Heart right ventricle (tissue), 16 donors: ENCODE data around the gene DMBX1. TPM values are rescaled to one million over a fixed set of nuclear protein-coding genes. Genes with fewer than 3 reads are reported as not detected.

Source experiments
- ATAC-seq, 8 donors: fragments of 200-7000 bp; cut with Tn5 transposase; one replicate each; pipeline ENCODE4 v1.9.1; 2020; ENCODE audit warnings: mild to moderate bottlenecking in 8 of 8, moderate library complexity in 8 of 8, moderate number of reproducible peaks in 1 of 8
- DNase-seq, 2 donors: peaks; one replicate each; pipeline ENCODE4 v3.0.0-alpha.2; 2020
- H3K27ac ChIP-seq, 10 donors: fragments of 200-600 bp; sonication (generic) in 2 of 10; one replicate each; pipeline versions ENCODE4 v1.5.0 to v1.8.0; 2020 to 2022; ENCODE audit warnings: mild to moderate bottlenecking in 3 of 10
- H3K27me3 ChIP-seq, 7 donors: fragments of 200-600 bp; one replicate each; pipeline ENCODE4 v1.8.0; 2021 to 2022; ENCODE audit warnings: mild to moderate bottlenecking in 2 of 7
- H3K36me3 ChIP-seq, 9 donors: fragments of 200-600 bp; sonication (generic) in 1 of 9; one replicate each; pipeline versions ENCODE4 v1.5.0 to v1.8.0; 2020 to 2022; ENCODE audit warnings: mild to moderate bottlenecking in 2 of 9
- H3K4me1 ChIP-seq, 9 donors: fragments of 200-600 bp; sonication (generic) in 1 of 9; one replicate each; pipeline versions ENCODE4 v1.5.0 to v1.8.0; 2020 to 2022; ENCODE audit warnings: mild to moderate bottlenecking in 4 of 9
- H3K4me3 ChIP-seq, 10 donors: fragments of 200-600 bp; sonication (generic) in 2 of 10; one replicate each; pipeline versions ENCODE4 v1.5.0 to v1.8.0; 2020 to 2022; ENCODE audit warnings: mild to moderate bottlenecking in 7 of 10, moderate library complexity in 2 of 10
- H3K9me3 ChIP-seq, 11 donors: fragments of 200-600 bp in 10 of 11; sonication (generic) in 2 of 11; one replicate each; pipeline versions ENCODE4 v1.5.0 to v1.8.0; 2013 to 2022; ENCODE audit warnings: mild to moderate bottlenecking in 2 of 11, control low read depth in 1 of 11, moderate library complexity in 1 of 11
- CTCF ChIP-seq, 9 donors: fragments of 200-600 bp; sonication (generic) in 2 of 9; IDR thresholded peaks; one replicate each; pipeline versions ENCODE4 v1.5.0 to v1.8.0; 2021 to 2022; ENCODE audit warnings: antibody characterized with exemption in 9 of 9, mild to moderate bottlenecking in 5 of 9, moderate library complexity in 1 of 9
- WGBS, 2 donors: extraction: QIAGEN DNeasy Blood & Tissue Kit; methylation state at CpG; one replicate each; pipeline ENCODE4 v1.1.7; 2013; ENCODE audit warnings: inconsistent platforms in 1 of 2; 5-methylcytosine and 5-hydroxymethylcytosine counted together
- intact Hi-C, 10 donors: fragments of 100-400 bp; cut with DNase I; formaldehyde crosslinking; loops; one replicate each; pipeline versions ENCODE4 v1.11.1 to v1.14.2; 2022
- polyA plus RNA-seq, 2 donors: library from polyadenylated mRNA; stranded (reverse); fragments of 200-250 nt; gene quantifications; one replicate each; pipeline ENCODE4 v1.2.3, GENCODE V29; 2013
- total RNA-seq, 10 donors: library from RNA; stranded (reverse); fragmentation: NEBNext Ultra II Directional in 3 of 10; extraction: Animal tissue kit (Norgen Biotek cat#: 25700) in 3 of 10; gene quantifications; one replicate each; pipeline versions ENCODE4 v1.2.1 to v1.2.4, GENCODE V29; 2021 to 2023
- donor health status: Arrhythmogenic right ventricular cardiomyopathy.
- donor health status: ischemic (EF 13 %, LVEDD 7.1; RV severe dilation, severe dysfunction).
- donor health status: healthy with polysubstance abuse.
- donor health status: DM: no; HTN: yes; CAD: no.
- donor health status: DM: no; HTN: no; CAD: no.
- donor health status: ischemic (EF 25% LVEDD 6.9; RV normal size, moderate dysfunction).
- donor health status: ischemic (EF 25% LVEDD 5.7; RV mildly dilated, moderate dysfunction).
- donor health status: healthy.
- donor health status: DM: yes; HTN: yes; CAD: no.
- donor health status: Ischemic cardiomyopathy.
- donor health status: ischemic (EF 35%, LVEDD 5.7; RV mildly dilated, moderate dysfunction).
- donor health status: nonischemic (EF 11% LVEDD 7.7; RV severe dilation, severe dysfunction).
- donor health status: DM: yes; HTN: yes; CAD: no.
- donor health status: PGD.
- donor health status: ischemic (EF 29% LVEDD 5.4; RV normal size, mild dysfunction).
- donor health status: nonischemic (EF 23%, LVEDD 6.1; RV moderate dilation, normal function).

The DMBX1 gene
- total and polyA plus RNA-seq, 12 donors = not detected

GRCh38 chr1:46469881-46470280 is 19.8 kb upstream of the DMBX1 start:
- Histone ChIP-seq H3K4me3 (no peak overlapping the region), H3K27ac (no peak overlapping the region), H3K36me3 (no peaks in the 10 kb centered on the region), H3K9me3 (no peaks in the 10 kb centered on the region), H3K4me1 (peaks cover 4 to 11% (median 9%) of the 10 kb centered on the region in 9 donors), H3K27me3 (peaks cover 0 to 71% (median 69%) of the 10 kb centered on the region in 7 donors)
- intact Hi-C loops = loop anchor here in 1 of 10 donors (10.0 kb wide), 1 partner anchor 255 kb away; no protein-coding TSS in a partner anchor
- TF ChIP-seq CTCF (IDR thresholded peaks at IDR 0.05) = no peak
- ATAC-seq (no peak), DNase-seq (no peak)
- 43 to 45% methylated on average over 4 of the region's 4 CpGs for WGBS, 2 donors

GRCh38 chr1:46471848-46472492 is 17.7 kb upstream of the DMBX1 start:
- H3K36me3 ChIP-seq = no peaks in the 10 kb centered on the region
- no peak for DNase-seq
- WGBS, 2 donors = 45 to 57% methylated on average over 7 of the region's 7 CpGs
- H3K9me3 ChIP-seq = no peaks in the 10 kb centered on the region
- no peak overlapping the region for H3K27ac ChIP-seq
- TF ChIP-seq CTCF (IDR thresholded peaks at IDR 0.05) = no peak
- intact Hi-C loops = loop anchor here in 1 of 10 donors (10.0 kb wide), 1 partner anchor 253 kb away; no protein-coding TSS in a partner anchor
- no peak overlapping the region for H3K4me3 ChIP-seq
- peaks cover 0 to 78% (median 72%) of the 10 kb centered on the region in 7 donors for H3K27me3 ChIP-seq
- no peak for ATAC-seq
- peaks cover 2 to 6% (median 3%) of the 10 kb centered on the region in 9 donors for H3K4me1 ChIP-seq

- no peak overlapping the region for H3K4me3 ChIP-seq
- H3K36me3 ChIP-seq = no peaks in the 10 kb centered on the region
- no peak for ATAC-seq
- no peaks in the 10 kb centered on the region for H3K4me1 ChIP-seq
- H3K27ac ChIP-seq = no peak overlapping the region
- 51 to 71% methylated on average over 7 of the region's 7 CpGs for WGBS, 2 donors
- no peak for DNase-seq
- H3K9me3 ChIP-seq = no peaks in the 10 kb centered on the region
- TF ChIP-seq CTCF (IDR thresholded peaks at IDR 0.05) = no peak
- intact Hi-C loops = loop anchor here in 1 of 10 donors (10.0 kb wide), 1 partner anchor 252 kb away; no protein-coding TSS in a partner anchor
- peaks cover 0 to 78% (median 72%) of the 10 kb centered on the region in 7 donors for H3K27me3 ChIP-seq
Observed at GRCh38 chr1:46472498-46473181, 17.0 kb upstream of the DMBX1 start.

- H3K27ac ChIP-seq = no peak overlapping the region
- TF ChIP-seq CTCF (IDR thresholded peaks at IDR 0.05) = no peak
- DNase-seq = no peak
- H3K27me3 ChIP-seq = peaks cover 0 to 81% (median 74%) of the 10 kb centered on the region in 7 donors
- intact Hi-C loops = loop anchor here in 1 of 10 donors (10.0 kb wide), 1 partner anchor 251 kb away; no protein-coding TSS in a partner anchor
- no peak overlapping the region for H3K4me3 ChIP-seq
- H3K4me1 ChIP-seq = no peaks in the 10 kb centered on the region
- H3K36me3 ChIP-seq = no peaks in the 10 kb centered on the region
- H3K9me3 ChIP-seq = no peaks in the 10 kb centered on the region
- WGBS, 2 donors = 15 to 26% methylated on average over 4 of the region's 4 CpGs
- ATAC-seq = no peak
Observed at GRCh38 chr1:46473991-46474390, 15.6 kb upstream of the DMBX1 start.
